Esophagus (tissue), 2 donors: ENCODE results near the gene ARHGDIB. TPM values are rescaled to one million over a fixed set of nuclear protein-coding genes. Genes with fewer than 3 reads are reported as not detected.
A peak's percentile ranks its signal among the peaks of the same experiment; 100 is the strongest.

Source experiments
- H3K27ac ChIP-seq, 2 donors: one replicate each; pipeline ENCODE4 v1.5.1; 2013; ENCODE audit warnings: low read depth in 2 of 2, mild to moderate bottlenecking in 2 of 2, inconsistent platforms in 1 of 2, low read length in 1 of 2, moderate library complexity in 1 of 2
- H3K27me3 ChIP-seq, 2 donors: one replicate each; pipeline ENCODE4 v1.6.1; 2013; ENCODE audit warnings: low read length in 2 of 2, control low read depth in 1 of 2, mild to moderate bottlenecking in 1 of 2; ENCODE audit not compliant: insufficient read depth in 2 of 2, control insufficient read depth in 1 of 2
- H3K36me3 ChIP-seq, 2 donors: one replicate each; pipeline ENCODE4 v1.6.1; 2013; ENCODE audit warnings: low read length in 1 of 2; ENCODE audit not compliant: control insufficient read depth in 2 of 2, insufficient read depth in 2 of 2
- H3K4me1 ChIP-seq, 2 donors: one replicate each; pipeline ENCODE4 v1.6.1; 2013; ENCODE audit warnings: low read length in 1 of 2; ENCODE audit not compliant: control insufficient read depth in 2 of 2, insufficient read depth in 2 of 2
- H3K4me3 ChIP-seq, 2 donors: one replicate each; pipeline ENCODE4 v1.5.1; 2013; ENCODE audit warnings: low read length in 2 of 2, mild to moderate bottlenecking in 2 of 2, low read depth in 1 of 2, moderate library complexity in 1 of 2
- H3K9me3 ChIP-seq, 2 donors: one replicate each; pipeline ENCODE4 v1.6.1; 2013; ENCODE audit warnings: mild to moderate bottlenecking in 2 of 2, low read depth in 1 of 2, low read length in 1 of 2, moderate library complexity in 1 of 2; ENCODE audit not compliant: control insufficient read depth in 2 of 2, insufficient read depth in 1 of 2
- WGBS, 2 donors: extraction: QIAGEN DNeasy Blood & Tissue Kit; methylation state at CpG; one replicate each; pipeline ENCODE4 v1.1.7; 2013; 5-methylcytosine and 5-hydroxymethylcytosine counted together
- polyA plus RNA-seq, 2 donors: library from polyadenylated mRNA; stranded (reverse); fragments of 200-250 nt; gene quantifications; one replicate each; pipeline ENCODE4 v1.2.3, GENCODE V29; 2013
- donor health status: healthy with polysubstance abuse.
- donor health status: Bipolar disorder and iron deficiency.

ARHGDIB gene
- polyA plus RNA-seq, 2 donors = 69.0 to 86.9 TPM

- H3K9me3 ChIP-seq = no peaks in the 10 kb centered on the region
- H3K27ac ChIP-seq = no peak overlapping the region
- no peak overlapping the region for H3K4me3 ChIP-seq
- WGBS, 2 donors = 75 to 88% methylated on average over 1 of the region's 1 CpG
- H3K36me3 ChIP-seq = no peaks in the 10 kb centered on the region
- H3K27me3 ChIP-seq = no peaks in the 10 kb centered on the region
- H3K4me1 ChIP-seq = peaks cover 0 to under 1% of the 10 kb centered on the region in 2 donors
Measured at GRCh38 chr12:14907953-14908352, 53.4 kb downstream of the ARHGDIB start.

DNA sequence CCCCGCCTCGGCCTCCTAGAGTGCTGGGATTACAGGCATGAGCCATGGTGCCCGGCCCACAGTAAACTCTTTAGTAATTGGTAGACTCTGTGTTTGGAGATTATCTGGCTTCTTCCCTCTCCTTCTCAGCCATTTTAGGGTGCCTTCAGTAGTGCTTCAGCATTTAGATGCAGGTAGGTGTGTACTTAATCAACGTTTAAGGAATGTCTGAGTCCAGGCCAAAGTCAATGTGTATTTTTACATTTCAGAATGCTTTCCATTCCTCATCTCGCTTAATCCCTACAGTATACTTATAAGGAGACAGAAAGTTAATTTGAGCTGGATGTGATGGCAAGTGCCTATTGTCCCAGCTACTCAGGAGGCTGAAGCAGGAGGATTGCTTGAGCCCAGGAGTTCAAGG lies 55.3 kb downstream of the ARHGDIB start:
- Histone ChIP-seq H3K4me1 (no peaks in the 10 kb centered on the region), H3K27me3 (no peaks in the 10 kb centered on the region), H3K4me3 (no peak overlapping the region), H3K27ac (no peak overlapping the region), H3K36me3 (no peaks in the 10 kb centered on the region), H3K9me3 (no peaks in the 10 kb centered on the region)
- WGBS, 2 donors = 76 to 79% methylated on average over 5 of the region's 5 CpGs

DNA sequence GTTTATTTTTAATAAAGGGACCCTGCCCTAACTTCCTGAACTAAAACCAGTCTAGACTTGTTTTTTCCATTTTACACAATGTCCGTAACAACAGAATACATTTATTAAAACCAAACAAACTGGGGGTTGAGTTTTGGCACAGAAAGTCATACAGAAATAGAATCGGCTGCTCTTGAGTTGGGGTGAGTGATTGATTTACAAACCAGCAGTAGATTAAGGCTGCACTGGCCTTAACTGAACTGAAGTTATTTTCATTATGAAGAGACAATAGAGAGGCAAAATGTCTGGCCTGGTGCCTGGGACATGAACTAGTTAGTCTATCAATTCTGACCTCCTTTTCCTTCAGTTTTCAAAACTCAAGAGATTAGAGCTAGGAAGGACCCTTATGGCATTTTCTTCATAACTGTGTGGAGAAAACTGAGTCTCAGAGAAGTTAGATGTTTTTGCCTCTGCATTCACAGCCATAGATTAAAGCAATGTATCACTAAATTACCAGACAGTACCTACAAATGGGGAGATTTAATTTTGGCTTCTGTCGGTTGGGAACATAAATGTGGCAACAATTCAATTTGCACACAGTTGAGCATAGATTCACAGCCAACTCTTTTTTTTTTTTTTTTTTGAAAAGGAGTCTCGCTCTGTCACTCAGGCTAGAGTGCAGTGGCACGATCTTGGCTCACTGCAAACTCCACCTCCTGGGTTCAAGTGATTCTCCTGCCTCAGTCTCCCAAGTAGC lies 56.0 kb downstream of the ARHGDIB start:
- 22 to 23% methylated on average over 5 of the region's 5 CpGs for WGBS, 2 donors
- H3K27ac ChIP-seq = peak overlapping the region in 1 of 2 donors; percentile 7
- no peak overlapping the region for H3K4me3 ChIP-seq
- H3K36me3 ChIP-seq = no peaks in the 10 kb centered on the region
- no peaks in the 10 kb centered on the region for H3K4me1 ChIP-seq
- no peaks in the 10 kb centered on the region for H3K9me3 ChIP-seq
- no peaks in the 10 kb centered on the region for H3K27me3 ChIP-seq

GRCh38 chr12:14904854-14905253 lies 56.5 kb downstream of the ARHGDIB start:
- 58 to 60% methylated on average over 8 of the region's 8 CpGs for WGBS, 2 donors
- no peaks in the 10 kb centered on the region for H3K36me3 ChIP-seq
- no peak overlapping the region for H3K4me3 ChIP-seq
- peak overlapping the region in 1 of 2 donors; percentile 7 for H3K27ac ChIP-seq
- H3K27me3 ChIP-seq = no peaks in the 10 kb centered on the region
- no peaks in the 10 kb centered on the region for H3K9me3 ChIP-seq
- H3K4me1 ChIP-seq = no peaks in the 10 kb centered on the region

GRCh38 chr12:14903386-14904098 lies 57.9 kb downstream of the ARHGDIB start:
- Histone ChIP-seq H3K4me1 (no peaks in the 10 kb centered on the region), H3K36me3 (no peaks in the 10 kb centered on the region), H3K9me3 (no peaks in the 10 kb centered on the region), H3K4me3 (no peak overlapping the region), H3K27ac (no peak overlapping the region), H3K27me3 (no peaks in the 10 kb centered on the region)
- WGBS, 2 donors = 76 to 86% methylated on average over 5 of the region's 5 CpGs

- no peak overlapping the region for H3K27ac ChIP-seq
- WGBS, 2 donors = 63% methylated on average over 2 of the region's 2 CpGs
Measured at GRCh38 chr12:14902465-14902864, 58.9 kb downstream of the ARHGDIB start.

GRCh38 chr12:14901228-14901562 lies 60.2 kb downstream of the ARHGDIB start:
- Histone ChIP-seq H3K4me1 (no peaks in the 10 kb centered on the region), H3K36me3 (no peaks in the 10 kb centered on the region), H3K9me3 (no peaks in the 10 kb centered on the region), H3K27me3 (no peaks in the 10 kb centered on the region), H3K27ac (no peak overlapping the region), H3K4me3 (no peak overlapping the region)
- WGBS, 2 donors = 70 to 82% methylated on average over 1 of the region's 1 CpG

More at GRCh38 chr12:14902465-14902864, 58.9 kb downstream of the ARHGDIB start:
- Histone ChIP-seq H3K4me3 (no peak overlapping the region), H3K9me3 (no peaks in the 10 kb centered on the region), H3K4me1 (no peaks in the 10 kb centered on the region), H3K36me3 (no peaks in the 10 kb centered on the region), H3K27me3 (no peaks in the 10 kb centered on the region)

GRCh38 chr12:14900521-14901227 lies 60.7 kb downstream of the ARHGDIB start:
- WGBS, 2 donors = 82 to 91% methylated on average over 5 of the region's 5 CpGs
- Histone ChIP-seq H3K4me3 (no peak overlapping the region), H3K9me3 (no peaks in the 10 kb centered on the region), H3K36me3 (no peaks in the 10 kb centered on the region), H3K27ac (no peak overlapping the region), H3K27me3 (no peaks in the 10 kb centered on the region), H3K4me1 (no peaks in the 10 kb centered on the region)

DNA sequence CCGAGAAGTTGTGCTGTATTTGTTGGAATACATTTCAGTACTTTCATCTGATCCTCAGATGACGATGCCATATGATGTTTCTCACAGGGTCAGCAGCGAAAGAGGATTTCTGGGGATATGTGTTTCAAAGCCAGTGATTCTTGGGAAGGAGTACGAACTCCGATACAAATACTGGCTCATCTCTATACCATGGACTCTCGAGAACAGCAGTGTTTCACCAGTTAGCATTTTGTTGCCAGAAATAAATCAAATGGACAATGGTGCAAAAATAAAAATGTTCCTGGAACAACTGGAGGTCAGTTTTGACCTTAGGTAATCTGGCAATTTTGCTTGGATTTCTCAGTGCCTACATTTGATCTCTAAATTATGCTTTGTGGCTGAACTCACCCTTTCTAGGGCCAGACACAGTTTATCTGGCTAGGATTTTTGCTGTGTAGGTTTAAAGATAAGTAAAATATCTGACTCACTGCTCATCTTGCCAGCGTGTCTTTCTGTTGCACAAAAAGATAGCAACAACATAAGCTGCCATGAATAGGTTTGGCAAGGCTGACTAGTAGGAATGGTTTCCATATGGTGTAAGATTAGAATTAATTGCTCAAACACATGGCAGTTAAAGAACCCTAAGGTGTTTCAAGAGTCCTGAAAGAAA lies 64.8 kb downstream of the ARHGDIB start:
- no peak overlapping the region for H3K4me3 ChIP-seq
- peak overlapping the region in 1 of 2 donors; percentile 14 for H3K27ac ChIP-seq
- WGBS, 2 donors = 53 to 59% methylated on average over 7 of the region's 7 CpGs

More for the DNA sequence above, 64.8 kb downstream of the ARHGDIB start:
- Histone ChIP-seq H3K27me3 (no peaks in the 10 kb centered on the region), H3K9me3 (no peaks in the 10 kb centered on the region), H3K36me3 (no peaks in the 10 kb centered on the region), H3K4me1 (no peaks in the 10 kb centered on the region)
